Neural crest cell (in vitro differentiated cells): ENCODE results near the gene CHID1. TPM values are rescaled to one million over a fixed set of nuclear protein-coding genes. Genes with fewer than 3 reads are reported as not detected.

ENCODE experiments used
- DNase-seq: peaks from one replicate; pipeline ENCODE4 v3.0.0; 2021; ENCODE audit warnings: low read depth, mixed read lengths, low spot score
- H3K27ac Mint-ChIP-seq: one replicate; pipeline ENCODE4 v1.8.0; 2021; ENCODE audit warnings: mild to moderate bottlenecking, mixed read lengths; ENCODE audit not compliant: unreplicated experiment
- H3K27me3 Mint-ChIP-seq: 2 replicates; pipeline ENCODE4 v1.8.0; 2021; ENCODE audit warnings: low read depth, mild to moderate bottlenecking, mixed read lengths
- H3K36me3 Mint-ChIP-seq: 2 replicates; pipeline ENCODE4 v1.8.0; 2021; ENCODE audit warnings: low read depth, mild to moderate bottlenecking, mixed read lengths
- H3K4me1 Mint-ChIP-seq: 2 replicates; pipeline ENCODE4 v1.8.0; 2021; ENCODE audit warnings: mixed read lengths
- H3K4me3 Mint-ChIP-seq: one replicate; pipeline ENCODE4 v1.8.0; 2021; ENCODE audit warnings: mild to moderate bottlenecking, mixed read lengths
- H3K9me3 Mint-ChIP-seq: 2 replicates; pipeline ENCODE4 v1.8.0; 2021; ENCODE audit warnings: mixed read lengths
- CTCF ChIP-seq: fragments of 200-600 bp; sonication (generic); conservative IDR thresholded peaks from 2 replicates; pipeline ENCODE4 v1.5.0; 2021; ENCODE audit warnings: antibody characterized with exemption, mild to moderate bottlenecking
- total RNA-seq: library from RNA; stranded (reverse); gene quantifications from 2 replicates; pipeline ENCODE4 v1.2.1, GENCODE V29; 2021

The CHID1 gene
- total RNA-seq, 1 donor from 2014 or later = 82.4 TPM

- Mint-ChIP-seq H3K4me3 (peak overlapping the region; percentile 51), H3K4me1 (no peaks in the 10 kb centered on the region), H3K9me3 (no peaks in the 10 kb centered on the region), H3K36me3 (no peaks in the 10 kb centered on the region), H3K27ac (no peak overlapping the region), H3K27me3 (peaks cover 9% of the 10 kb centered on the region)
- no peak for TF ChIP-seq CTCF
- no peak for DNase-seq
Measured at GRCh38 chr11:821512-822371, 88.9 kb downstream of the CHID1 start.

- Mint-ChIP-seq H3K4me1 (no peaks in the 10 kb centered on the region), H3K27me3 (peaks cover 3% of the 10 kb centered on the region), H3K4me3 (peak overlapping the region; percentile 91), H3K36me3 (no peaks in the 10 kb centered on the region), H3K9me3 (no peaks in the 10 kb centered on the region), H3K27ac (no peak overlapping the region)
- no peak for TF ChIP-seq CTCF
- DNase-seq = no peak
Measured at GRCh38 chr11:820655-821511, 89.7 kb downstream of the CHID1 start.

- Mint-ChIP-seq H3K36me3 (no peaks in the 10 kb centered on the region), H3K27me3 (peaks cover 2% of the 10 kb centered on the region), H3K4me3 (peak overlapping the region; percentile 91), H3K9me3 (no peaks in the 10 kb centered on the region), H3K4me1 (no peaks in the 10 kb centered on the region), H3K27ac (no peak overlapping the region)
- no peak for TF ChIP-seq CTCF
- DNase-seq = no peak
Measured at GRCh38 chr11:819943-820649, 90.5 kb downstream of the CHID1 start.

- no peaks in the 10 kb centered on the region for H3K27me3 Mint-ChIP-seq
- peak; percentile 21 for TF ChIP-seq CTCF
- H3K36me3 Mint-ChIP-seq = no peaks in the 10 kb centered on the region
- H3K4me3 Mint-ChIP-seq = peak overlapping the region; percentile 91
- DNase-seq = peak; percentile 88
- H3K9me3 Mint-ChIP-seq = no peaks in the 10 kb centered on the region
- no peaks in the 10 kb centered on the region for H3K4me1 Mint-ChIP-seq
- H3K27ac Mint-ChIP-seq = no peak overlapping the region
Measured at GRCh38 chr11:819129-819931, 91.3 kb downstream of the CHID1 start.
